ENCODE results near the gene MYO1H. TPM values are rescaled to one million over a fixed set of nuclear protein-coding genes. Genes with fewer than 3 reads are reported as not detected.

Gene MYO1H
- total RNA-seq, 1 experiment from 2014 or later, result 0.26 TPM

DNA sequence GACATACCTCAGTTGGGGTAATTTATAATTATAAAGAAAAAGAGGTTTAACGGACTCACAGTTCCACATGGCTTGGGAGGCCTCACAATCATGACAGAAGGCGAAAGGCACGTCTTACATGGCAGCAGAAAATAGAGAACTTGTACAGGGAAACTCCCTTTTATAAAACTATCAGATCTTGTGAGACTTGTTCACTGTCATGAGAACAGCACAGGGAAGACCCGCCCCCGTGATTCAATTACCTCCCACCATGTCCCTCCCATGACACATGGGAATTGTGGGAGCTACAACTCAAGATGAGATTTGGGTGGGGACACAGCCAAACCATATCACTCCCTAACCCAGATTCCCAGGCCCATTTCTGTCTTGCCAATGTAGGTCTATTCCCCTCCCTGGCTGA lies 22.1 kb downstream of the MYO1H start:
- no peaks in the 10 kb centered on the region for H3K79me2 ChIP-seq (ENCODE audit: insufficient read depth, low read length)
- no peaks in the 10 kb centered on the region for H3K9me3 ChIP-seq (ENCODE audit: control insufficient read depth, low read depth, low read length)
- no peaks in the 10 kb centered on the region for H3K9me3 Mint-ChIP-seq
- DNase-seq, result no peak
- H4K5ac ChIP-seq (ENCODE audit: insufficient read length, low read depth, low read length), result no peak overlapping the region
- no peaks in the 10 kb centered on the region for H4K20me1 ChIP-seq (ENCODE audit: control insufficient read depth, insufficient read depth, insufficient read length)
- H2BK5ac ChIP-seq (ENCODE audit: insufficient read length, low read length), result no peak overlapping the region
- no peak overlapping the region for H3K14ac ChIP-seq (ENCODE audit: insufficient read depth, low read length)
- H2BK20ac ChIP-seq (ENCODE audit: low read depth, low read length, poor library complexity, severe bottlenecking), result no peak overlapping the region
- H3K27me3 Mint-ChIP-seq (ENCODE audit: low read depth), result peaks cover 2% of the 10 kb centered on the region
- TF ChIP-seq, protein P1, sequence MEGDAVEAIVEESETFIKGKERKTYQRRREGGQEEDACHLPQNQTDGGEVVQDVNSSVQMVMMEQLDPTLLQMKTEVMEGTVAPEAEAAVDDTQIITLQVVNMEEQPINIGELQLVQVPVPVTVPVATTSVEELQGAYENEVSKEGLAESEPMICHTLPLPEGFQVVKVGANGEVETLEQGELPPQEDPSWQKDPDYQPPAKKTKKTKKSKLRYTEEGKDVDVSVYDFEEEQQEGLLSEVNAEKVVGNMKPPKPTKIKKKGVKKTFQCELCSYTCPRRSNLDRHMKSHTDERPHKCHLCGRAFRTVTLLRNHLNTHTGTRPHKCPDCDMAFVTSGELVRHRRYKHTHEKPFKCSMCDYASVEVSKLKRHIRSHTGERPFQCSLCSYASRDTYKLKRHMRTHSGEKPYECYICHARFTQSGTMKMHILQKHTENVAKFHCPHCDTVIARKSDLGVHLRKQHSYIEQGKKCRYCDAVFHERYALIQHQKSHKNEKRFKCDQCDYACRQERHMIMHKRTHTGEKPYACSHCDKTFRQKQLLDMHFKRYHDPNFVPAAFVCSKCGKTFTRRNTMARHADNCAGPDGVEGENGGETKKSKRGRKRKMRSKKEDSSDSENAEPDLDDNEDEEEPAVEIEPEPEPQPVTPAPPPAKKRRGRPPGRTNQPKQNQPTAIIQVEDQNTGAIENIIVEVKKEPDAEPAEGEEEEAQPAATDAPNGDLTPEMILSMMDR (conservative IDR thresholded peaks at IDR 0.05), result no peak
- H4K8ac ChIP-seq (replicated peaks; ENCODE audit: insufficient read length, low read depth, low read length), result no peak overlapping the region
- no peak overlapping the region for H2BK120ac ChIP-seq (ENCODE audit: low read depth, low read length, poor library complexity, severe bottlenecking)
- no peaks in the 10 kb centered on the region for H3K23me2 ChIP-seq (ENCODE audit: insufficient read length, low read depth, low read length, poor library complexity, severe bottlenecking)
- H3K4me1 Mint-ChIP-seq, result no peaks in the 10 kb centered on the region
- no peaks in the 10 kb centered on the region for H3K79me1 ChIP-seq (ENCODE audit: insufficient read depth, low read depth, low read length, poor library complexity, severe bottlenecking)
- no peak overlapping the region for H3K27ac ChIP-seq (ENCODE audit: insufficient read length, low read depth, low read length)
- H3K56ac ChIP-seq (ENCODE audit: insufficient read length, low read depth, low read length), result no peak overlapping the region
- H3K27me3 ChIP-seq (ENCODE audit: insufficient read depth, low read length), result no peaks in the 10 kb centered on the region
- H4K91ac ChIP-seq (ENCODE audit: insufficient read length, low read depth, low read length), result no peak overlapping the region
- WGBS (ENCODE audit: extremely low coverage, insufficient read length, low lambda C conversion rate), result no CpG with 5 or more reads among the region's 5 CpGs
- H3K18ac ChIP-seq (ENCODE audit: insufficient read length, low read depth, low read length), result no peak overlapping the region
- H3K9ac ChIP-seq (ENCODE audit: extremely low read depth, insufficient read length, low read length), result no peak overlapping the region
- H3T11ph ChIP-seq (ENCODE audit: low read length), result no peak overlapping the region
- no peak overlapping the region for H2BK15ac ChIP-seq (ENCODE audit: low read depth, low read length)
- no peak overlapping the region for H3K4me2 ChIP-seq (ENCODE audit: insufficient read depth, insufficient read length, low read length)
- H3K36me3 Mint-ChIP-seq (ENCODE audit: insufficient read depth in 1 of 3, low read depth in 3 of 3), result no peaks in the 10 kb centered on the region
- H3K27ac Mint-ChIP-seq, result no peak overlapping the region
- H3K4me3 Mint-ChIP-seq, result no peak overlapping the region
- H2BK12ac ChIP-seq (ENCODE audit: insufficient read length, low read depth, low read length), result no peak overlapping the region
- no peak overlapping the region for H2AK5ac ChIP-seq (ENCODE audit: insufficient read length, low read length)
- H3K4me1 ChIP-seq (ENCODE audit: insufficient read depth, low read length), result no peaks in the 10 kb centered on the region
- no peak overlapping the region for H3K4ac ChIP-seq (ENCODE audit: low read depth, low read length)
- no peak overlapping the region for H2AFZ ChIP-seq (ENCODE audit: low read length)
- H3K23ac ChIP-seq (ENCODE audit: insufficient read length, low read depth, low read length), result no peak overlapping the region

Data from H9 (cell line).